NB4 (cell line): Measurements from ENCODE around the gene TBC1D14.

Experiments used
- CTCF ChIP-seq: IDR thresholded peaks from one replicate; pipeline ENCODE4 v1.5.1; 2012; ENCODE audit warnings: low read depth, low read length
- MAX ChIP-seq: IDR thresholded peaks from 2 replicates; pipeline ENCODE4 v1.6.1; 2011; ENCODE audit warnings: low read depth, low read length

DNA sequence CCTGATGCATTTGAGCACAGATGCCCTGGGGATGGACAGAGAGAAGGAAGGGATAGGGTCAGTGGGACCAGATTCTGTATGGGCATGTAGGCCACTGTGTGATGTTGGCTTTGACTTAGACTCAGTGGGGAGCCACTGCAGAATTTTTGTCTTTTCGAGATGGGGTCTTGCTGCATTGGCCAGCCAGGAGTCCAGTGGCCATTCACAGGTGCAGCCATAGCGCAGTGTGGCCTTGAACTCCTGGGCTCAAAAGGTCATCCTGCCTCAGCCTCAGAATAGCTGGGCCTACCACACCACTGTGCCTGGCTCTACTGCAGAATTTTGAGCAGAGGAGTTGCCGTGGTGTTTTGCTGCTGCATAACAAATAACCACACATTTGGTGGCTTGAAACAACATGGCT is 22.8 kb downstream of the TBC1D14 start:
- TF ChIP-seq CTCF: no peak
- no peak for TF ChIP-seq MAX
